HG03342 (cell line): ENCODE data around the gene MAP3K10.

Experiments
- ATAC-seq: cut with Tn5 transposase; IDR thresholded peaks from one replicate; pipeline ENCODE4 v1.9.1; 2021; ENCODE audit warnings: mild to moderate bottlenecking, moderate library complexity; ENCODE audit not compliant: unreplicated experiment

Gene MAP3K10

DNA sequence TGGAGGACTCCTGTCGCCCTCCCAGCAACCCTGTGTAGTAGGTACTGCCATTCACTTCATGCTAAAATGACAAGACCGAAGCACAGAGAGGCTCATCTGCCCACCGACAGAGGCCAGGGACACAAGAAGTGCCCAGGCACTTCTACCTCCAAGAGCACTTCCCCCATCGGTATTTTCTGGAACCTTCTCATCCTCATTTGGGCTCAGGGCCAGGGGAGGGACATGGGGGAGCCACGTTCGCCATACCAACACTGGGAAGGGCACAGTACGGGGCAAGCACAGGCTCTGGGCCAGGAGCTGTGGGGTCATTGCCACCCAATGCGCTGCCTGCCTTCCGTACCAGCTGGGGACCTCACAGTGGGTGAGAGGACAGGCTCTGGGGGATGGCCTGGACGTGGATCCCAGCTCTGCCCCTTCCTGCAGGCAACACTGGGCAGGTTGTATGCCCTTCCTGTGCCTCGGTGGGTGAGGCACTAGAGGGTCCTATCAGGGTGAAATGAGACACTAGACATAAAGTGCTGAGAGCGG lies 56.6 kb downstream of the MAP3K10 start:
- no peak for ATAC-seq

DNA sequence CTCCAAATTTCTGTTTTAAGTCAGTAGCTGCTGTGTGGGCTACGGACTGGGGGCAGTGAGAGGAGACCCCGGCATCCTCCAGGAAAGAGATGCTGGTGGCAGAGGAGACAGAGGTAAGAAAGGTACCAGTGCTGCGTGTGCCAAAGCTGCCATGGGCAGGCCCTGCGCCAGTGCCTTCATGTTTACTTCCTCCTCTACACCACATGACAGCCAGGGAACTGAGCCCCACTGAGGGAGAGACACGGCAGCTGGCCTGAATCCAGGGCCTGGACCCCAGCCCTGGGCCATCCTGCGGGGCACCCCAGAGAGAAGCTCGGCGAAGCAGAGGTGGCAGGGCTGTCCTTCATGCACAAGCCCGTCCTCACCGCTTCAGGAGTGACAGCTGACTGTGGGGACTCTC lies 58.0 kb downstream of the MAP3K10 start:
- no peak for ATAC-seq

DNA sequence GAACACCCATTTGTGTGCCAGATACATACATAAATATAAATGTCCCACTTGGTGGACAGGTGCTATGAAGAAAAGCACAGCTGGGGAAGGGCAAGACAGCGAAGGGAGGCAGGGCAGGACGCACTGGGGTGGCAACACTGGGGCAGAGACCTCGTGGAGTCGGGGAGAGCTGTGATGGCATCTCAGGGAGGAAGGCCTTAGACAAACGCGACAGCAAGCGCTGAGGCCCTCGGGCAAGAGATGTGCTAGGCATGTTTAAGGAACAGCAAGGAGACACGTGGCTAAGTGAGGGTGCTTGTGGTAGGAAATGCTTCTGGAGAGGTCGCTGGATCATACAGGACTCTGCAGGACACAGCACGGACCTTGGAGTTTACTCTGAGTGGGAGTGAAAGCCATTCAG lies 58.6 kb downstream of the MAP3K10 start:
- no peak for ATAC-seq

DNA sequence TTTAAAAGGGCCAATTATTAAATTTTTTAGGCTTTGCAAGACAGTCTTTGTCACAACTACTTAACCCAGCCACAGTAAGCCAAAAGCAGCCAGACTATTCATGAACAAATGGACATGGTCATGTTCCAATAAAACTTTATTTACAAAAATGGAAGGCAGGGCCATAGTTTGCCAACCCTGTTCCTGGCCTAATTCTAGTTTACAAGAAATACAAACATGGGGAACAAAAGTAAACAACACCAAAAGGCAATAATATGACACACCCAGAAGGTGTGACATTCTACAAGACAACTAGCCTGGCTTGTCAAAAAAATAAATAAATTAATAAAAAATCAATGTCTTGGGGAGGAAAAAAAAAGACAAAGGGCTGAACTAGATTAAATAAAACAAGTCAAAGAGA lies 60.0 kb downstream of the MAP3K10 start:
- no peak for ATAC-seq

DNA sequence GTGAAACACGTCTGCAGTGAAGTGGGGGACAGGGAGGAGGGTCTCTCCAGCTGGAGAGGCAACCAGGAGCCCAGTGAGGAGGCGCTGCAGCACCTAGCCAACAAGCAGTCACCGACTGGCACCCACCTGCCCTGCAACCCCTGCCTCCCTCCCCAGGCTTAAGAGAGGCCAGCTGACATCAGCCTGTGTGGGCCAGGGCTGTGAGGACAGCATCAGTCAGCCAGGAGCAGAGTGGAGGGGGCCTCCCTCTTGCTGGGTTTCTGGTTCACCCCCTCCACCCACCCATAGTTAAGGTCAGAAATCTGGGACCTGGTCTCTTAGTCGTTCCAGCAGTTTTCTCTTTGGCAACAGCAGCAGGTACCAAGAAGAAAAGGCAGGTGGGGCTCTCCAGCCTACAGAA lies 60.8 kb downstream of the MAP3K10 start:
- no peak for ATAC-seq

DNA sequence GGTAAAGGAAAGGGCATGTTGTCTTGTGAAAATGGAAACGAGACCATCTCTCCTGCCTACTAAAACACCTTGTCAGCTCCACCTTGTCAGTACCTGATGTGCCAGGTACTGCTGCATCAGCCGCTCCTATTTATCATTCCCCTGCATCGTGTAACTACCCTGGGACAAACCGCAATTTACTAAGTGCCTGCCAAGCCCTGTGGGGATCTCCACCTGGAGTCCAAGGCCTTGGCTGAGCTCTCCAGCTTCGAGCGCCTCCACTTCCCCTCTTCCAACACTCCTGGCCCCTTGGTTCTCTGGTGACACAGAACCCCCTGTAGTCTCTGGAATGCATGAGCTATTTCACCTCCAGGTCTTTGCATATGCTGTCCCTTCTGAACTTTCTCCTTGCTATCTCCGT lies 61.2 kb downstream of the MAP3K10 start:
- ATAC-seq = no peak

DNA sequence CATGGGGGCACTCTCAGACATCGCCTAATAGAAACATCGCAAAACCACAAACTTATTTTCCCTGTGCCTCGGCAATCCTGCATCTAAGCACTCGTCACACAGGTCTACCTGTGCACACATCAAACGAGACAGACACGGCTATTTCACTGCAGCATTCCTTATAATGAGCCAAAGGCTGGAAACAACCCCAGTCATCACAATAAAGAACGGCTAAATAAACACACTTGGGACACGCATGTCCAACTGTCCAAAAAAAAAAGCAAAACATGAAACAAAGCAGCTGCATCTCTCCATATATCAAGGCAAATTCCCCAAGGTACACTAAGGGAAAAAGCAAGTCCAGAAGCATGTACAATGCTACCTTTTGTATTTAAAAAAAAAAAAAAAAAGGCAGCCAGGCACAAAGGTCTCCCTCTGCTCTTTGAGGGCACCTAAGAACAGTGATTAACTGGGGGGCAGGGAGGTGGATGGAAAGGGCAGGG lies 62.4 kb downstream of the MAP3K10 start:
- ATAC-seq = no peak

DNA sequence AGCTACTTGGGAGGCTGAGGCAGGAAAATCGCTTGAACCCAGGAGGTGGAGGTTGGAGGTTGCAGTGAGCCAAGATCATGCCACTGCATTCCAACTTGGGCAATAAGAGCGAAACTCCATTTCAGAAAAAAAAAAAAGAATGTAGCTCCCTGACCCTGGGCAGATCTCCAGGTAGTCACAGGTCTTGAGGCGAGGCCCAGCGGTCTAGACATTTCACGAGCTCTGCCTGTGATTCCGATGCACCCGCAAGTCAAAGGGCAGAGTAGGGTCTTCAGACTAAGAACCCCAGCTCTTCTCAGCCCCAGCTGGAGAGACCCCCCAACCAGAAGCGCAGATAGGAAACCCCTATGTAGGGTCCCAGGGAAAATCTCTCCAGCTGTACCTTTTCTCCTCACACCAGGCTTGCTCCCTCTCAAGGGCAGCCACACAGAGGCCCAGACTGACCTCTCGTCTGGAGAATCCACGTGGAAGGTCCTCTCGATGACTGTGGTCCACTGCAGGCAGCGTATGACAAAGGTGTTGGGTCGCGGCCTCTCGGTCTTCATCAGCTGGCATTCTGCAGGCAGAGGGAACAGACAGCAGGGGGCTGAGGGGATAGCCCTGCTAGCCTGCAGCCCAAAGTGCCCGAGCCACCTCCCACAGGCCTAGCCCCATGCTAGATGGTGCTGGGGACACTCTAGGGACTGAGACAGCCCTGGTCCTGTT lies 63.6 kb downstream of the MAP3K10 start:
- ATAC-seq = no peak

DNA sequence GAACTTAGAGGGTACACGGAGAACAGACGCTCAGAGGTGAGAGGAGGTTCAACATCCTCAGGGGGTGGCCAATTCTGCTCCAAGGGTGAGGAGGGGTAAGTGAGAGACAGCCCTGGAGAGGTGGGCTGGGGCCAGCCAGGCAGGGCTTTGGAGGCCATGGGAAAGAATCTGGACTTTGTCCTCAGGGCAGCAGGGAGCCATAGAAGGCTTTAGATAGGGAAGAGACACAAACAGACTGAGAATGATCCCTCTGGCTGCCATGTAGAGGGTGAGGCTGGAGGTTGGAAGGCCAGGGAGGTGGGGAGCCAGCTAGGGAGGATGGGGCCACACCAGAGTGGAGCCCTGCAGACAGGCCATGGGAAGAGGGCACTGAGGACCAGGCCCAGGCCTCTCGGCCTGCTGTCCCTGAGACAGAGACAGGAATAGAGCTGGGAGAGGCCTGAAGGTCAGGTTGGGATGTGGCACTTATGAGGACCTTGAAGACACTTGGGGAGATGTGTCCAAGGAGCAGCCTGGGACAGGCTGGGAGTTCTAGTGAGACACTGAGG lies 64.5 kb downstream of the MAP3K10 start:
- no peak for ATAC-seq

DNA sequence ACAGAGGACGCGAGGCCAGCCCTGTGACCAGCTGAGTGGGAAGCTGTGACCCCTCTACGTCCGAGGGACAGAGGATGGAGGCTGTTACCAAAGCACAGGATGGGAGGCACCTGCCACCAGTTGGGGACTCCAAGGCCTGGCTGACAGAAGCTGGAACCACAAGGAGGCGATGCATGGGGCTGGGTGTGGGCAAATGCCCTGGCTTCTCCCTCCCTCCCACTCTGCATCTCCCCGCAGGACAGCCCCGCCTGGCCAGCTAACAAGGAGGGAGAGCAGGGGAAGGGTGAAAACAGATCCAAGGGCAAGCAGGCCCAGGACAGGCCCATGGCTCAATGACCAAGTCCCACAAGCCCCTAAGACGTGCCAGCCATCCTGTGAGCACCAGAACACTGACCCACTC lies 65.3 kb downstream of the MAP3K10 start:
- ATAC-seq = no peak

DNA sequence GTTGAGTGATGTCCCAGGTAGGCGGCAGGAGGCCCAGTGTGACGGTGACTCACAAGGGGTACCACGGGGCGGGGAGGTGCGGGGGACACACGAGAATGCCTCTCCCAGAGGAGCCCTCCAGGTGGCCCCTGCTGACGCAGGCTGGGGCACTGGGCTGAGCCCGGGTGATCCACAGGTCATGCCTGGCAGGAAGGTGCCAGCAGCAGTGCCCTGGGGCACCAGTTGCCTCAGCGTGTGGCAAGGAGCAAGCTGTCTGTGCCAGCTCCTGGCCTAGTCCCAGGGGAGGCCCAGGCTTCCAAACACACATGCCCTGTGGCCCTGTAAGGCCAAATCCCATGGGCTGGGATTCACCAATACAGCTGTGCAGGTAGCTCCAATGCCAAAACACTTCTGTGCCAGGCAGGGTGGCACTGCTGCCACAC lies 65.9 kb downstream of the MAP3K10 start:
- ATAC-seq = no peak

DNA sequence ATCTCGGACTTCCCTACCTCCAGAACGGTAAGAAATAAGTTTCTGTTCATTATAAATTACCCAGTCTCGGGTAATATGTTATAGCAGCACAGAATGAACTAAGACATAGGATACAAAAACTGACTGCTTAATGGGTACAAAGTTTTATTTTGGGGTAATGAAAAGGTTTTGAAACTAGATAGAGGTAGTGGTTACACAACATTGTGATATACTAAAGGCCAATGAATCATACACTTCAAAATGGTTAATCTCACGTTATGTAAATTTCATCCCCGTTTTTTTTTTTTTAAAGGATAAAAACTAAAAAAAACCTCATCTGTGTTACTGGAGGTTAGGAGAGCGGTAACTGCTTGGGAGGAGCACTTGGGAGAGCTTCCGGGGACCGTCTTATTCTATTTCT lies 70.4 kb downstream of the MAP3K10 start:
- ATAC-seq = no peak

DNA sequence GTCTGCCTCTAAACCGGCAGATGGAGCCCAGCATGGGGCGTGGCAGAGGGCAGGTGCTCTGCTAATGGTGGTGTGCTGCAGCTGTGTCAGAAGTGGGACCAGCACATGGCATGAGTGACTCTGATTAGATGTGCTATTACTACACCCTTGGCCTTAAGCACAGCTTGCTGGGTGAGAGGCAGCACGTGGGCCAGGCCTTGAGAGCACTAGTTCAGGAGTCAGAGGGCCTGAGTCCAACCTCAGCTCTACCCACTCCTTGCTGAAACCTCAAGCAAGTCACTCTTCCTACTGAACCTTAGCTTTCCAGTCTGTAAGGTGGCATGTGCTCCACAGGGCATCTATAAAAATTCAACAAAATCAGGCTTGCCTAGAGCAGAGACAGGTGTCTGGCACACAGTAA lies 71.2 kb downstream of the MAP3K10 start:
- no peak for ATAC-seq

DNA sequence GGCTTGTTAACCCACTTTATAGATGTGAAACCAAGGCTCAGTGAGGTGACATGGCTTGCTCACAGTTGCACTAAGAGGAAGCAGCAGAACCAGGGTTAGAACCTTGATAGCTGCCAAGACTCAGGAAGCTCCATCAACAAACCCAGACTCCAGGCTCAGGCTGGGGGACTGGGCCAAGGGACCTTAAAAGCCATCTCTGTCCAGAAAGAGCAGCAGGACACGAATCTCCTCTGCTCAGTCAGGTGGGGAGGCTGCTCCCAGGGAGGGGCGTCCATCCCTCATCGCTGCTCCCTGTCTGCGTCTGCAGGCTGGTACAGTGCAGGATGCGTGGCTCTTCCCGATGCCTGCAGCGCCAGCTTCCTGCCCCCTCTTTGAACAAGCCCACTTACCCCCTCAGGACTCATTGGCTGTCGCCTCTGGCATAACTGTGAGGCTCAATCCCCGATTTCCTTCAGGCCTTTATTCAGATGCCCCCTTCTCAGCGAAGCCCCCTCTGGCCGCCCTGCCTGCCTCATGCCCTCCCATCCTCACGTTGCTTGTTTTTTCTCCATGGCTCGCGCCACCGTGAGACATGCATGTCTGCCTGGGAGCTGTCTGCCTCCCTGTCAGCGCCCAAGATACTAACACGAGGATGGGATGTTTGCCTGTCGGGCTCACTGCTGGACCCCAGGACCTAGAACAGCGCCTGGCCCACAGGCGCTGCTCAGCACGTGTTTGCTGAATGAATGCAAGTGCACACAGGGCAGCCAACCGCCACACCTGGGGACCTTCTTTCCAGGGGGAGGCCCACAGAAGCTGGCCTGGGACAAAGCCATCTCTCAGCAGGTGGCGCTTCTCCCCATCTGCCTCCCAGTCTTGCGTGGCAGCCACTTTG lies 72.5 kb downstream of the MAP3K10 start:
- no peak for ATAC-seq

DNA sequence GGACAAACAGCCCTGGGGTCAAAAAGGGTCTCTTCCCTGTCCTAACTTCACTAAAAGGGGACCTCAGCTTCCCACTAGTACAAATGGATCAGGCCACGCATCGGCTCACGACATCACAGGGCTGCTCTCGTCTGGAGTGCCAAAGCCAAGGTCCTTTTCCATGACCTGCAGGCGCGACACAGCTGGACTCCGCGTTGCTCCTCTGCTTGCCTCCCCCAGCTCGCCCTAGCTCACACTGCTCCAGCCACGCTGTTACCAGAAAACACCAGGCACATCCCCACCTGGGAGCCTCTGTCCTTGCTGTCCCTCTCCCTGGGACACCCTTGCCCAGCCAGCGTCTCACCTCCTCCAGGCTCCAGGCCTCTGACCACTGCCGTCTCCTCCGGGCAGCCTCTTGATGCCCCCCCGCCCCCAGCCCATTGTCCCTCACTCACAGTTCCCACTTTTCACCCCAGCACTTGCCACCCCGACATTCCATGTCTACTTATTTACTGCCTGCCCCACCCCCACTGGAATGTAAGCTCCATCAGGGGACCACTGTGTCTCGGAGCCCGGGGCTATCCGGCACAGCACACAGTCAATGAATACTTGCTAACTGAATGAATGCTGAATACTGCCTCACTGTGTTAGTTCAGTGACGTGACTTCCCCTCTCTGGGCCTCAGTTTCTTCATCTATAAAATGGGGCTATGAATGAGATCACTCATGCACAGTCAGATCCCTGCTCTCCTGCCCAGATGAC lies 73.3 kb downstream of the MAP3K10 start:
- ATAC-seq = no peak
